Astrocyte (in vitro differentiated cells and primary cell): ENCODE measurements around the gene CADPS. TPM values are rescaled to one million over a fixed set of nuclear protein-coding genes. Genes with fewer than 3 reads are reported as not detected.

Source experiments
- DNase-seq: peaks from one replicate; pipeline ENCODE4 v3.0.0-alpha.2; 2010; ENCODE audit warnings: low read depth
- FAIRE-seq: peaks from 2 replicates; lab custom pipeline; 2011; peaks lifted over from hg19 to GRCh38; lab: Jason Lieb, UNC
- H2AFZ ChIP-seq: 2 replicates; pipeline ENCODE4 v1.6.0; 2012; ENCODE audit warnings: low read depth, low read length, inconsistent platforms
- H3K27ac ChIP-seq: 2 replicates; pipeline ENCODE4 v1.5.1; 2011; ENCODE audit warnings: low read depth, low read length, inconsistent platforms
- H3K27me3 ChIP-seq: 2 replicates; pipeline ENCODE4 v1.6.0; 2011; ENCODE audit warnings: low read length, inconsistent platforms; ENCODE audit not compliant: insufficient read depth
- H3K36me3 ChIP-seq: 2 replicates; pipeline ENCODE4 v1.5.1; 2011; ENCODE audit warnings: low read length, inconsistent platforms; ENCODE audit not compliant: insufficient read depth
- H3K4me1 ChIP-seq: 2 replicates; pipeline ENCODE4 v1.5.1; 2011; ENCODE audit warnings: low read length, inconsistent platforms; ENCODE audit not compliant: insufficient read depth
- H3K4me2 ChIP-seq: 2 replicates; pipeline ENCODE4 v1.6.0; 2012; ENCODE audit warnings: low read length, inconsistent platforms
- H3K4me3 ChIP-seq: 2 replicates; pipeline ENCODE4 v1.5.1; 2011; ENCODE audit warnings: low read depth, mild to moderate bottlenecking, low read length, inconsistent platforms; ENCODE audit not compliant: insufficient read depth
- H3K79me2 ChIP-seq: 2 replicates; pipeline ENCODE4 v1.6.0; 2012; ENCODE audit warnings: mild to moderate bottlenecking, low read length, inconsistent platforms; ENCODE audit not compliant: insufficient read depth
- H3K9ac ChIP-seq: 2 replicates; pipeline ENCODE4 v1.6.0; 2012; ENCODE audit warnings: mild to moderate bottlenecking, low read length, inconsistent platforms
- H3K9me3 ChIP-seq: 2 replicates; pipeline ENCODE4 v1.5.1; 2012; ENCODE audit warnings: low read depth, mild to moderate bottlenecking, low read length, inconsistent platforms; ENCODE audit not compliant: insufficient read depth
- H4K20me1 ChIP-seq: 2 replicates; pipeline ENCODE4 v1.6.0; 2012; ENCODE audit warnings: low read length, inconsistent platforms; ENCODE audit not compliant: insufficient read depth
- H3K27ac Mint-ChIP-seq: one replicate; pipeline ENCODE4 v1.8.0; 2021; ENCODE audit warnings: mild to moderate bottlenecking, mixed read lengths; ENCODE audit not compliant: unreplicated experiment
- H3K27me3 Mint-ChIP-seq: one replicate; pipeline ENCODE4 v1.8.0; 2021; ENCODE audit warnings: low read depth, mixed read lengths; ENCODE audit not compliant: unreplicated experiment
- H3K36me3 Mint-ChIP-seq: one replicate; pipeline ENCODE4 v1.8.0; 2021; ENCODE audit warnings: low read depth, mixed read lengths; ENCODE audit not compliant: unreplicated experiment
- H3K4me1 Mint-ChIP-seq: one replicate; pipeline ENCODE4 v1.8.0; 2021; ENCODE audit warnings: low read depth, mixed read lengths; ENCODE audit not compliant: unreplicated experiment
- H3K4me3 Mint-ChIP-seq: one replicate; pipeline ENCODE4 v1.8.0; 2021; ENCODE audit warnings: mild to moderate bottlenecking, moderate library complexity, mixed read lengths; ENCODE audit not compliant: unreplicated experiment
- H3K9me3 Mint-ChIP-seq: one replicate; pipeline ENCODE4 v1.8.0; 2021; ENCODE audit warnings: mild to moderate bottlenecking, mixed read lengths; ENCODE audit not compliant: unreplicated experiment
- CTCF ChIP-seq: IDR thresholded peaks from 2 replicates; pipeline ENCODE4 v1.5.1; 2011; ENCODE audit warnings: low read depth, mild to moderate bottlenecking, inconsistent platforms, low read length, moderate library complexity; ENCODE audit not compliant: insufficient read depth
- EZH2 ChIP-seq: IDR thresholded peaks from 2 replicates; pipeline ENCODE4 v1.6.1; 2012; ENCODE audit warnings: mild to moderate bottlenecking, low read length, inconsistent platforms; ENCODE audit not compliant: insufficient read depth
- total RNA-seq: library from RNA; stranded (reverse); gene quantifications from 2 replicates; pipeline ENCODE4 v1.2.1, GENCODE V29; 2021

The CADPS gene
- total RNA-seq, 1 donor from 2014 or later: 5.4 TPM

DNA sequence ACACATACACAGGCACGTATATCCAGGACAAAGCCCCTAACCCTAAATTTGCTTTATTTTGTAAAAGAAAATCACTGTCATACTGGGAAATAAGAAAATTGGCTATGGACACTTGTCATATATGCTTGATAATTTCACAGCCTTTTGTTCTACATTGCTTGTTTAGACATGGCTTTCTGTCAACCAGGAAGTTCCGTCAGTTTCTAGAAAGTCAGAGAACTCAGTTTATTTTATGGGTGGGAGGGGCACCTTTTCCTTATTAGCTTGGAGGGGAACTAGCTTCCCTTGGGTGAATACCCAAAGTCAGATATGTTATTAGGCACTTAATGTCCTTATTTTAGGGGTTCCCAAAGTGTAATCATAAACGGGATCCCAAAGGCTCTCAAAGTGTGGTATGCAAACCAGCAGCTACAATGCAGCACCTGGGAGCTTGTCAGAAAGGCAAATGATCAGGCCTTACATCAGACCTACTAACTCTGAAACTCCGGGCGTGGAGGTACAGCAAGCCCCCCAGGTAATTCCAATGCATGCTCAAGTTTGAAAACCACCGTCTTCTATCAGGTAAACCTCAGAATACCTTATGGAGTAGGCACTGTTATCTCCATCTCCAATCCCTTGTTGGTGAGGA lies 50.1 kb downstream of the CADPS start:
- Histone ChIP-seq H2AFZ (no peak overlapping the region), H3K9me3 (no peaks in the 10 kb centered on the region), H4K20me1 (no peaks in the 10 kb centered on the region), H3K27ac (no peak overlapping the region), H3K36me3 (no peaks in the 10 kb centered on the region), H3K4me3 (no peak overlapping the region), H3K4me2 (no peak overlapping the region), H3K27me3 (no peaks in the 10 kb centered on the region), H3K79me2 (no peaks in the 10 kb centered on the region), H3K9ac (no peak overlapping the region), H3K4me1 (no peaks in the 10 kb centered on the region)
- Mint-ChIP-seq H3K36me3 (no peaks in the 10 kb centered on the region), H3K9me3 (no peaks in the 10 kb centered on the region), H3K27ac (no peak overlapping the region), H3K4me1 (no peaks in the 10 kb centered on the region), H3K27me3 (peaks cover 3% of the 10 kb centered on the region), H3K4me3 (no peak overlapping the region)
- FAIRE-seq (no peak), DNase-seq (no peak)
- no peak for TF ChIP-seq EZH2
- no peak for TF ChIP-seq CTCF

- Histone ChIP-seq H3K27ac (no peak overlapping the region), H3K79me2 (no peaks in the 10 kb centered on the region), H3K27me3 (no peaks in the 10 kb centered on the region), H3K4me3 (no peak overlapping the region), H3K4me2 (no peak overlapping the region), H3K9me3 (no peaks in the 10 kb centered on the region), H4K20me1 (no peaks in the 10 kb centered on the region), H3K9ac (no peak overlapping the region), H3K36me3 (no peaks in the 10 kb centered on the region), H2AFZ (no peak overlapping the region), H3K4me1 (no peaks in the 10 kb centered on the region)
- no peaks in the 10 kb centered on the region for H3K9me3 Mint-ChIP-seq
- FAIRE-seq (no peak), DNase-seq (no peak)
- no peaks in the 10 kb centered on the region for H3K4me1 Mint-ChIP-seq
- no peak for TF ChIP-seq EZH2
- TF ChIP-seq CTCF: no peak
- no peak overlapping the region for H3K27ac Mint-ChIP-seq
- H3K4me3 Mint-ChIP-seq: no peak overlapping the region
- H3K36me3 Mint-ChIP-seq: no peaks in the 10 kb centered on the region
- H3K27me3 Mint-ChIP-seq: peaks cover 3% of the 10 kb centered on the region
These were observed 51.7 kb downstream of the CADPS start for GRCh38 chr3:62823461-62824050.

DNA sequence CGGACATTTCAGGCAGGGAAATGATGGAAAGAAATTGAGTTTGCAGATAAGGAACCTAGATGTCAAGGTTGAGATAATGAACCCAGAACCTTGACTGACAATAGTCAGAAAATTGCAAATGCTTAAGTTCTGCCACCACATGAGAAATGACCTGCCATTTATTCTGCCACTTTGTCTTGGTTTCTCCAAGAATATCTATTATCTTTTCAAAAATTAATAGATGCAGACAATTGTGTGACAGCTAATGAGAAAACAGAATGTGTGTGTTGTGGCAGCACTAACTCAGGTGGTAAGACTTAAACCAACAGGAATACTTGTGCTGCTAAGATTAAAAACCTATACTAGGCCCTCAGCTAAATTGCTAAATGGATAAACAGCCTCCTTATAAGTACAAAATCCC lies 52.3 kb downstream of the CADPS start:
- no peaks in the 10 kb centered on the region for H3K9me3 ChIP-seq

More for the DNA sequence above, 52.3 kb downstream of the CADPS start:
- Mint-ChIP-seq H3K36me3 (no peaks in the 10 kb centered on the region), H3K4me3 (no peak overlapping the region), H3K9me3 (no peaks in the 10 kb centered on the region), H3K27me3 (peaks cover 3% of the 10 kb centered on the region), H3K4me1 (no peaks in the 10 kb centered on the region), H3K27ac (no peak overlapping the region)
- Histone ChIP-seq H4K20me1 (no peaks in the 10 kb centered on the region), H3K27ac (no peak overlapping the region), H3K27me3 (no peaks in the 10 kb centered on the region), H3K4me1 (no peaks in the 10 kb centered on the region), H3K4me3 (no peak overlapping the region), H3K9ac (no peak overlapping the region), H3K79me2 (no peaks in the 10 kb centered on the region), H3K36me3 (no peaks in the 10 kb centered on the region), H3K4me2 (no peak overlapping the region), H2AFZ (no peak overlapping the region)
- no peak for DNase-seq
- TF ChIP-seq CTCF (no peak), EZH2 (no peak)
- FAIRE-seq: no peak
